CD14-positive monocyte (primary cell): ENCODE data around the gene TMEM119. TPM values are rescaled to one million over a fixed set of nuclear protein-coding genes. Genes with fewer than 3 reads are reported as not detected.

Experiments used
- DNase-seq, 3 donors: peaks; one replicate each; pipeline ENCODE4 v3.0.0-alpha.2; 2011 to 2022
- H2AFZ ChIP-seq: 2 replicates; pipeline ENCODE4 v1.6.0; 2012; ENCODE audit warnings: mild to moderate bottlenecking, low read depth, low read length, inconsistent platforms; ENCODE audit not compliant: insufficient read depth, poor library complexity, severe bottlenecking
- H3K27ac ChIP-seq, 2 donors: 1 replicate in 1 of 2; 2 replicates in 1 of 2; pipeline ENCODE4 v1.5.1; 2012 to 2013; ENCODE audit warnings: low read length in 2 of 2, control low read depth in 1 of 2, inconsistent platforms in 1 of 2, low read depth in 1 of 2, mild to moderate bottlenecking in 1 of 2
- H3K27me3 ChIP-seq, 2 donors: one replicate each; pipeline versions ENCODE4 v1.6.0 to v1.6.1; 2011 to 2013; ENCODE audit warnings: low read length in 2 of 2; ENCODE audit not compliant: control insufficient read depth in 2 of 2, insufficient read depth in 2 of 2
- H3K36me3 ChIP-seq, 2 donors: replicated peaks in 1 of 2; 1 replicate in 1 of 2; 2 replicates in 1 of 2; pipeline versions ENCODE4 v1.5.1 to v1.6.1; 2012 to 2013; ENCODE audit warnings: low read length in 2 of 2, control low read depth in 1 of 2, inconsistent platforms in 1 of 2, mild to moderate bottlenecking in 1 of 2; ENCODE audit not compliant: insufficient read depth in 2 of 2, control insufficient read depth in 1 of 2
- H3K4me1 ChIP-seq, 2 donors: 1 replicate in 1 of 2; 2 replicates in 1 of 2; pipeline versions ENCODE4 v1.5.1 to v1.6.1; 2012 to 2013; ENCODE audit warnings: low read length in 2 of 2, control low read depth in 1 of 2, inconsistent platforms in 1 of 2, mild to moderate bottlenecking in 1 of 2, moderate library complexity in 1 of 2; ENCODE audit not compliant: insufficient read depth in 2 of 2, control insufficient read depth in 1 of 2
- H3K4me2 ChIP-seq: replicated peaks from 2 replicates; pipeline ENCODE3; 2012; ENCODE audit warnings: low read length, moderate library complexity, mild to moderate bottlenecking; ENCODE audit not compliant: poor library complexity, severe bottlenecking; ENCODE audit errors: extremely low read depth
- H3K4me3 ChIP-seq, 3 experiments: fragments of 200-600 bp in 1 of 3; sonication (generic) in 1 of 3; replicated peaks in 1 of 3; 1 replicate in 2 of 3; 2 replicates in 1 of 3; pipeline ENCODE4 v1.5.1; 2011 to 2013; ENCODE audit warnings: low read length in 3 of 3, mild to moderate bottlenecking in 3 of 3, control low read depth in 2 of 3, low read depth in 2 of 3, inconsistent platforms in 1 of 3, moderate library complexity in 1 of 3
- H3K79me2 ChIP-seq: 2 replicates; pipeline ENCODE4 v1.6.0; 2012; ENCODE audit warnings: mild to moderate bottlenecking, control low read depth, inconsistent platforms, low read length, moderate library complexity; ENCODE audit not compliant: insufficient read depth
- H3K9ac ChIP-seq: 2 replicates; pipeline ENCODE4 v1.6.0; 2017; ENCODE audit warnings: low read length, mild to moderate bottlenecking; ENCODE audit not compliant: insufficient read depth, poor library complexity, severe bottlenecking
- H3K9me3 ChIP-seq, 2 donors: replicated peaks in 1 of 2; 1 replicate in 1 of 2; 2 replicates in 1 of 2; pipeline versions ENCODE4 v1.5.1 to v1.6.1; 2012 to 2013; ENCODE audit warnings: low read length in 2 of 2, control low read depth in 1 of 2; ENCODE audit not compliant: control insufficient read depth in 1 of 2, insufficient read depth in 1 of 2
- H4K20me1 ChIP-seq: 2 replicates; pipeline ENCODE4 v1.6.0; 2012; ENCODE audit warnings: mild to moderate bottlenecking, low read length, control low read depth, moderate library complexity; ENCODE audit not compliant: insufficient read depth
- H3K27ac Mint-ChIP-seq, 7 donors: one replicate each; pipeline ENCODE4 v1.8.0; 2020; ENCODE audit warnings: mild to moderate bottlenecking in 7 of 7, mixed read lengths in 7 of 7, moderate library complexity in 6 of 7, inconsistent platforms in 2 of 7
- H3K27me3 Mint-ChIP-seq, 3 donors: one replicate each; pipeline ENCODE4 v1.8.0; 2021 to 2022; ENCODE audit warnings: low read depth in 3 of 3, mild to moderate bottlenecking in 3 of 3, mixed read lengths in 3 of 3, moderate library complexity in 3 of 3, inconsistent platforms in 1 of 3
- H3K36me3 Mint-ChIP-seq, 2 donors: one replicate each; pipeline ENCODE4 v1.8.0; 2020; ENCODE audit warnings: mixed read lengths in 2 of 2, inconsistent platforms in 1 of 2, mild to moderate bottlenecking in 1 of 2
- H3K4me1 Mint-ChIP-seq: one replicate; pipeline ENCODE4 v1.8.0; 2020; ENCODE audit warnings: mild to moderate bottlenecking, mixed read lengths
- H3K4me3 Mint-ChIP-seq, 2 donors: one replicate each; pipeline ENCODE4 v1.8.0; 2020; ENCODE audit warnings: mild to moderate bottlenecking in 2 of 2, mixed read lengths in 2 of 2, moderate library complexity in 1 of 2
- H3K9me3 Mint-ChIP-seq, 7 donors: one replicate each; pipeline ENCODE4 v1.8.0; 2020 to 2022; ENCODE audit warnings: mixed read lengths in 7 of 7, mild to moderate bottlenecking in 6 of 7, moderate library complexity in 6 of 7, inconsistent platforms in 2 of 7
- CTCF ChIP-seq: fragments of 200-600 bp; IDR thresholded peaks from one replicate; pipeline ENCODE4 v1.8.0; 2022; ENCODE audit warnings: antibody characterized with exemption, mild to moderate bottlenecking
- WGBS: methylation state at CpG from one replicate; pipeline ENCODE4 v1.1.5; 2013; ENCODE audit warnings: missing lambda C conversion rate; ENCODE audit not compliant: insufficient coverage; 5-methylcytosine and 5-hydroxymethylcytosine counted together
- intact Hi-C, 2 donors: fragments of 100-400 bp; cut with micrococcal nuclease; formaldehyde crosslinking; loops; one replicate each; pipeline versions ENCODE4 v1.15.0 to v1.15.1; 2023
- polyA plus RNA-seq, 3 donors: library from polyadenylated mRNA; depleted of rRNA in 1 of 3; unstranded in 2 of 3; stranded (reverse) in 1 of 3; fragments of 300-500 nt in 2 of 3; fragments of >200 nt in 1 of 3; fragmentation: Illumina TruSeq in 2 of 3; gene quantifications; 1 replicate in 2 of 3; 2 replicates in 1 of 3; pipeline ENCODE4 v1.2.3, GENCODE V29; 2012 to 2021

Gene TMEM119
- polyA plus RNA-seq, 3 donors = 0.18 to 0.85 (median 0.56) TPM

- Histone ChIP-seq H3K36me3 (no peaks in the 10 kb centered on the region), H2AFZ (no peak overlapping the region), H3K4me2 (no peak overlapping the region), H3K9me3 (no peaks in the 10 kb centered on the region), H4K20me1 (no peaks in the 10 kb centered on the region), H3K79me2 (no peaks in the 10 kb centered on the region), H3K9ac (no peak overlapping the region), H3K27me3 (no peaks in the 10 kb centered on the region), H3K4me1 (no peaks in the 10 kb centered on the region), H3K27ac (no peak overlapping the region), H3K4me3 (no peak overlapping the region)
- H3K27me3 Mint-ChIP-seq = peaks cover 1 to 2% (median 2%) of the 10 kb centered on the region in 3 donors
- no peak overlapping the region for H3K4me3 Mint-ChIP-seq
- 95% methylated on average over 8 of the region's 11 CpGs for WGBS
- intact Hi-C loops = no loop called here
- no peak for TF ChIP-seq CTCF
- DNase-seq = no peak
- H3K36me3 Mint-ChIP-seq = no peaks in the 10 kb centered on the region
- peak overlapping the region in 2 of 7 donors; percentile 9 to 28 for H3K27ac Mint-ChIP-seq
- peaks cover 0 to 1% (median 0%) of the 10 kb centered on the region in 7 donors for H3K9me3 Mint-ChIP-seq
- H3K4me1 Mint-ChIP-seq = peaks cover 6% of the 10 kb centered on the region
Observed at GRCh38 chr12:108598553-108599250, 818 bp upstream of the TMEM119 start.

GRCh38 chr12:108596854-108597558 lies 878 bp downstream of the TMEM119 start:
- H3K27ac Mint-ChIP-seq = no peak overlapping the region
- no peak for TF ChIP-seq CTCF
- Histone ChIP-seq H3K4me2 (no peak overlapping the region), H3K4me3 (no peak overlapping the region), H3K27ac (no peak overlapping the region), H3K9ac (no peak overlapping the region), H3K79me2 (no peaks in the 10 kb centered on the region), H3K9me3 (no peaks in the 10 kb centered on the region), H3K36me3 (no peaks in the 10 kb centered on the region), H3K27me3 (no peaks in the 10 kb centered on the region), H2AFZ (no peak overlapping the region), H4K20me1 (no peaks in the 10 kb centered on the region), H3K4me1 (no peaks in the 10 kb centered on the region)
- H3K9me3 Mint-ChIP-seq = peaks cover 0 to 1% (median 0%) of the 10 kb centered on the region in 7 donors
- DNase-seq = no peak
- H3K36me3 Mint-ChIP-seq = no peaks in the 10 kb centered on the region
- H3K4me3 Mint-ChIP-seq = no peak overlapping the region
- H3K4me1 Mint-ChIP-seq = peaks cover 6% of the 10 kb centered on the region
- peaks cover 1 to 2% (median 2%) of the 10 kb centered on the region in 3 donors for H3K27me3 Mint-ChIP-seq
- 85% methylated on average over 6 of the region's 10 CpGs for WGBS
- intact Hi-C loops = no loop called here
